HAP-1 (cell line): ENCODE data around the gene APOBEC3A.

ENCODE experiments used
- DNase-seq, 2 experiments: peaks; one replicate each; pipeline ENCODE4 v3.0.0-alpha.2; 2016 to 2020; ENCODE audit warnings: low spot score in 2 of 2
- H3K27me3 ChIP-seq: fragments of 250-450 bp; sonication (Bioruptor Pico); 2 replicates; pipeline ENCODE4 v1.5.1; 2020; ENCODE audit warnings: low read depth, mild to moderate bottlenecking, moderate library complexity
- H3K36me3 ChIP-seq: fragments of 250-450 bp; sonication (Bioruptor Pico); replicated peaks from 2 replicates; pipeline ENCODE4 v1.5.1; 2020; ENCODE audit warnings: mild to moderate bottlenecking
- H3K4me1 ChIP-seq: fragments of 250-450 bp; sonication (Bioruptor Pico); 2 replicates; pipeline ENCODE4 v1.5.1; 2020; ENCODE audit warnings: mild to moderate bottlenecking
- H3K4me3 ChIP-seq: fragments of 250-450 bp; sonication (Bioruptor Pico); 2 replicates; pipeline ENCODE4 v1.5.1; 2020; ENCODE audit warnings: mild to moderate bottlenecking, moderate library complexity
- H3K9me3 ChIP-seq: fragments of 250-450 bp; sonication (Bioruptor Pico); 2 replicates; pipeline ENCODE4 v1.5.1; 2020; ENCODE audit warnings: mild to moderate bottlenecking, moderate library complexity
- in situ Hi-C: fragments of 300-500 bp; cut with MboI; formaldehyde crosslinking; loops from 3 replicates; pipeline ENCODE4 v1.14.3; 2020; ENCODE audit warnings: low sequenced_read_pairs, inconsistent platforms, mixed read lengths

The APOBEC3A gene

DNA sequence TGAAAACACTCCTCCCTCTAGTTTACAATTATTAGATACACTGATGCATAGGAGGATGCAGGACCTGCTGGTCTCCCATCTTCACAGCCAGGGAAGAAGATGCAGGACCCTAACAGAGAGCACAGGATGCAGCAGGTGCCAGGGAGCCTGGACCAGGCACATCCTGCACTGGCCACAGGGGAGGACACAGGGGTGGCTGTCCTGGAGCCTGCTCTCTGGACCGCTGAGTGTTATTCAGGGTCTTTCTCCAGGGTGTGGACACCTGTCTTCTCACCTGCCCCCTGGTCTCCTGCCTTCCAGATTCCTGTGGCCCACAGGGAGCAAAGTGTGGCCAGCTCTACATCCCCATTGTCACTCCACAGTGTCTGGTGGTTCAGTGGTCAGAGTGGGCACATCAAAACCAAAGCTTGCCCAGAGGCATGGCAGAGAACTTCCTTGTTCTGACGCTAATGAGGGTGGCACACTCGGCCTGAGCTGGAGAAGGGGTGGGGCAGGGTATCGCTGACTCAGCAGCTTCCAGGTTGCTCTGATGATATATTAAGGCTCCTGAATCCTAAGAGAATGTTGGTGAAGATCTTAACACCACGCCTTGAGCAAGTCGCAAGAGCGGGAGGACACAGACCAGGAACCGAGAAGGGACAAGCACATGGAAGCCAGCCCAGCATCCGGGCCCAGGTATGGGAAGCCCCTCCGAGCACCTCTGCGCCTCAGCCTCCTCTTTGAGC lies at the start of gene APOBEC3A:
TSS of gene APOBEC3A (plus strand) at position 564 of the 725 bp plus-strand sequence. CDS start at position 647, 83 bp downstream.
- no peak for DNase-seq
- Histone ChIP-seq H3K4me3 (no peak within 1 kb of the TSS), H3K4me1 (no peaks in the 10 kb centered on the region), H3K27me3 (peaks cover 10% of the 10 kb centered on the region), H3K36me3 (no peaks in the 10 kb centered on the region), H3K9me3 (no peaks in the 10 kb centered on the region)
- in situ Hi-C loops = no loop called here

DNA sequence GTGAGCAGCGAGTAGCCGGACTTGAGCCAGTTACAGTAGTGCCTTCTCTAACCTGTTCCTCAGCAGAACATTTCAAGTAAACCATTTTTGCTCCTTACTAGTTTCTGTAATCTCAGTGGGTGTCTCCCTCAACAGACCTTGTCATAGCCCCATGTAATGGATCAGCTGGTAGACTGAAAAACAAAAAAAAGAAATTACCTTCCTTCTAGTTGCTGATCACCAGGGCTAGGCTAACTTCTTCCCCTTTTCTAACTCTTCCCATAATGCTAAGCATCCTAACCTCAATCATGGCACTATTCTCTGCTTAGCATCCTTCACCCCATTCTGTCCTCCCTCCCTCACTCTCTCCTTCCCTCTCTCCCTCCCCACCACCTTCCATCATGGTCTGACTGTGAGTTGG lies 49.6 kb upstream of the APOBEC3A start:
- DNase-seq = no peak
- in situ Hi-C loops = no loop called here
- Histone ChIP-seq H3K4me3 (no peak overlapping the region), H3K9me3 (0 out of 2 replicates have a peak, but pooled peaks cover 7% of the 10 kb centered on the region), H3K36me3 (no peaks in the 10 kb centered on the region), H3K27me3 (no peaks in the 10 kb centered on the region), H3K4me1 (peaks cover 2% of the 10 kb centered on the region; the same call in 1 of the 2 replicates)

DNA sequence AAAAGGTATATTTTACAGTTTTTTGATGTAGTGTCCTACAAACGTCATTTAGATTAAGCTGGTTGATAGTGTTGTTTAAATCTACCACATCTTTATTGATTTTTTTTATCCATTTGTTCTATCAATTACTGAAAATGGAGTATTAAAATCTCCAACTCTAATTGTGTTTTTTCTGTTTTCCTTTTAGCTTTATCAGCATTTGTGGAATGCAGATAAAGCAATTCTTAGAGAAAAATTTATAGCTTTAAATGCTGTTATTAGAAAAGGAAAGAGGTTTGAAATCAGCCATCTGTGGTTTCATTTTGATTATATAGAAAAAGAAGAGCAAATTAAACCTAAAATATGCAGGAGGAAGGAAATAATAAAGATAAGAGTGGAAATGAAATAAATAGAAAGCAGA lies 46.0 kb upstream of the APOBEC3A start:
- H3K36me3 ChIP-seq = no peaks in the 10 kb centered on the region
- DNase-seq = no peak
- peaks cover 2% of the 10 kb centered on the region; the same call in 1 of the 2 replicates for H3K4me1 ChIP-seq
- H3K27me3 ChIP-seq = no peaks in the 10 kb centered on the region
- H3K4me3 ChIP-seq = no peak overlapping the region
- no peaks in the 10 kb centered on the region for H3K9me3 ChIP-seq
- in situ Hi-C loops = no loop called here

DNA sequence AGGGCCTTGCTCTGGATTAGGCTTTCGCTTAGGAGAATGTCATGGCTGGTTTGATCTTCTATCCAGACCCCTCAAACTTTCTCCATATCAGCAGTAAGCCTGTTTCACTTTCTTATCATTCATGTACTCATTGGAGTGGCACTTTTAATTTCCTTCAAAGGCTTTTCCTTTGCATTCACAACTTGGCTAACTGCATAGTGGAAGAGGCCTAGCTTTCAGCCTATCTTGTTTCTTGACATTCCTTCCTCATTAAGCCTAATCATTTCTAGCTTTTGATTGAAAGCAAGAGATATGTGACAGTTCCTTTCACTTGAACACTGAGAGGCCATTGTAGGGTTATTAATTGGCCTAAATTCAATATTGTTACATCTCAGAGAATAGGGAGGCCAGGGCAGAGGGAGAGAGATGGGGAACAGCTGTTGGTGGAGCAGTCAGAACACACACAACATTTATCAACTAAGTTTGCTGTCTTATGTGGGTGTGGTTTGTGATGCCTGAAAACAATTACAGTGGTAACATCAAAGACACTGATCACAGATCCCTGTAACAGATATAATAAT lies 37.7 kb upstream of the APOBEC3A start:
- Histone ChIP-seq H3K27me3 (0 out of 2 replicates have a peak, but pooled peaks cover 3% of the 10 kb centered on the region), H3K4me1 (peaks cover 8% of the 10 kb centered on the region), H3K9me3 (no peaks in the 10 kb centered on the region), H3K36me3 (no peaks in the 10 kb centered on the region), H3K4me3 (no peak overlapping the region)
- no peak for DNase-seq
- in situ Hi-C loops = no loop called here

DNA sequence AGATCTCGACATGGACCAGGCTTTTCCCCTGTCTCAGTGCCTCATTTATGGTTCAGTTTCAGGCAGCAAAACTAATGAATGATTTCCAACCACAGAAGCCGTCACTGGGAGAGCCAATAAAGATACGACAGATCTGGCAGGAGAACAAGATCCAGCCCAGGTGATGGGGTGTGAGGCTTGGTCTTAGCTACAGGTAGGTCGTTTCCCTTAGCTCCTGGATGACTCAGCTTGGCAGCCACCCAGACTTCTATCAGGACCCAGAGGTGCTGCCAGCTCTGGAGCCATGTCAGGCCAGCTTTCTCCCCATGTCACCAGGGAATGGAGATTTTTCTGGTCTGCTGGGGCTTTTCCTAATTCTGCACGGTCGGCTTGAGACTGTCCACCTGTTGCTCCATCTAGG lies 36.3 kb upstream of the APOBEC3A start:
- DNase-seq = no peak
- in situ Hi-C loops = no loop called here
- peaks cover 13% of the 10 kb centered on the region for H3K4me1 ChIP-seq

DNA sequence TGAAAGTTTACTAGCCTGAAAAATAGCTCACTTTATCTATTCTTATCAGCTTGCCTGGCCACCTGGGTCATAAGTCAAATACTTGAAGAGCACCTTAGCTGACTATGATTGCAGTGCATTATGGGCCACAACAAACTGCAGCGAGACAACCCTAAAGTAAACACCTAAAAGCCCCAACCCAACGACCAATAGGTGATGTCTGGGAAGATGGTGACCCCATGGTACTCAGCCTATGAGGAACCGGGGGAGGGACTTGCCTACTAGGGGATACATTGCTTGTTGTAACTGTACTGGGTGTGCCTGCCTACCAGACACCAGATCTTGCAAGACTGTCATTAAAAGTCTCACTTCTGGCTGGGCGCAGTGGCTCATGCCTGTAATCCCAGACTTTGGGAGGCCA lies 35.6 kb upstream of the APOBEC3A start:
- no peak overlapping the region for H3K4me3 ChIP-seq
- no peaks in the 10 kb centered on the region for H3K9me3 ChIP-seq
- no peak for DNase-seq
- H3K27me3 ChIP-seq = 0 out of 2 replicates have a peak, but pooled peaks cover 3% of the 10 kb centered on the region
- H3K36me3 ChIP-seq = no peaks in the 10 kb centered on the region
- in situ Hi-C loops = no loop called here
- H3K4me1 ChIP-seq = peaks cover 13% of the 10 kb centered on the region

More for the DNA sequence above, 36.3 kb upstream of the APOBEC3A start:
- Histone ChIP-seq H3K4me3 (no peak overlapping the region), H3K9me3 (no peaks in the 10 kb centered on the region), H3K27me3 (0 out of 2 replicates have a peak, but pooled peaks cover 3% of the 10 kb centered on the region), H3K36me3 (no peaks in the 10 kb centered on the region)

DNA sequence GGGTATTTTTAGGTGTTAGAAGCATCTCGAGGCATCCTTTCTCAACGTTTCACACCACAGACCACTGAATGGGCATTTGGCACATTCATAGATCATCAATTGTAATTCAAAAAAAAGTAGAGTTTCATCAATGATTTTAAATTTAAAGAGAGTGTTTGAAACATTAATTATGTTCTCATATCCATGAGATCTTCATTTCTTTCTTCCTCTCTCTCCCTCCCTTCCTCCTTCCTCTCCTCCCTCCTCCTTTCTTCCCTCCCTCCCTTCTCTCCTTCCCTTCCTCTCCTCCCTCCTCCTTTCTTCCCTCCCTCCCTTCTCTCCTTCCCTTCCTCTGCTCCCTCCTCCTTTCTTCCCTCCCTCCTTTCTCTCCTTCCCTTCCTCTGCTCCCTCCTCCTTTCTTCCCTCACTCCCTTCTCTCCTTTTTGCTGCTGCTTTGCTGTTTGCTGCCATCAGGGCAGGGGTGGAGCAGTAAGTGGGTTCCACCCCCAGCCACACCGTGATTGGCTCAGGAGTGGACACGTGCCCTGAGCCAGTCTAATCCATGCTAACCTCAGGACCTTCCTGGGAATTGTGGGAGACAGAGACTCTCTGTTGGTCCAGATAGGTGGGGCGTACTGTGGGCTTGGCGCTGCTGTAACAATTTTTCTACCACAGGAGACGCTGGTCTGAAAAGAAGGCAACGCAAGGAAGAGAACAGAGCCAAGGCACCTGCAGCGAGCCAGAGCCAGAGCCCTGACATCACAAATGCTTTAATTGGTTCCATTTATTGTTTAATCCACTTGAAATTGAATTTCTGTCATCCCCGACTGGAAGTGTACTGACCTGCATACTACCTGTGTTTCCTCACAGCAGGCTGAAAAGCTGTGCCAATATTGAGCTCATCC lies 33.7 kb upstream of the APOBEC3A start:
- peak; percentile 91 for DNase-seq
- Histone ChIP-seq H3K9me3 (no peaks in the 10 kb centered on the region), H3K36me3 (no peaks in the 10 kb centered on the region), H3K4me3 (peak overlapping the region; percentile 4; the same call in 1 of the 2 replicates), H3K27me3 (no peaks in the 10 kb centered on the region), H3K4me1 (peaks cover 16% of the 10 kb centered on the region)
- in situ Hi-C loops = no loop called here

DNA sequence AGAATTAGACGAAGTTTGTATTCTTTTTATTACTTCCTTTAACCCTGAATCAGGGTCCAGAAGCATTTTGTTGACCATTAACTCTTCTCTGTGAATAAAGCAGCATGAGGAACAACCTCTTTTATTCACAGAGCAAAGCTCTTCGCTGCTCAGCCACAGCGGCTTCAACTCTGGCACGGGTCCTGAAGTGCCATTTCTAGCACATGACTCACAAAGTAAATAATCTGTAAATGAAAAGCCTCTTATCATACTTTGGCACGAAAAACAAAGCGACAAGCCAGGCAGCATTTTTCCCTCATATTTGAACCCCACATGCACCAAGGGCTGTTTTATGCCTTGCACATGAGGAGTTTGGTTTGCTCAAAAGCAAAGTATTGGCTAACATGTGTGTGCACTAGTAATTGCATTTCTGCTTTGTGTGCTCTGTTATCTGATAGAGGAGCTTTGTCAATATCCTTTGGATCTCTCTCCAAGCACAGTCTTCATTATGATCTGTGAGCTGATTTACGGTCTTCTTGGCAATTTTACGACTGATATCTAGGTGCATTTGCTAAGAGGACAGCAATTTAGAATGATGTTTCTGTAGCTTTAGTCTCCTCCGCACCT lies 33.0 kb upstream of the APOBEC3A start:
- Histone ChIP-seq H3K4me1 (peaks cover 16% of the 10 kb centered on the region), H3K36me3 (no peaks in the 10 kb centered on the region), H3K27me3 (no peaks in the 10 kb centered on the region), H3K9me3 (no peaks in the 10 kb centered on the region), H3K4me3 (peak overlapping the region; percentile 4; the same call in 1 of the 2 replicates)
- in situ Hi-C loops = no loop called here
- DNase-seq = peak; percentile 75 to 76

DNA sequence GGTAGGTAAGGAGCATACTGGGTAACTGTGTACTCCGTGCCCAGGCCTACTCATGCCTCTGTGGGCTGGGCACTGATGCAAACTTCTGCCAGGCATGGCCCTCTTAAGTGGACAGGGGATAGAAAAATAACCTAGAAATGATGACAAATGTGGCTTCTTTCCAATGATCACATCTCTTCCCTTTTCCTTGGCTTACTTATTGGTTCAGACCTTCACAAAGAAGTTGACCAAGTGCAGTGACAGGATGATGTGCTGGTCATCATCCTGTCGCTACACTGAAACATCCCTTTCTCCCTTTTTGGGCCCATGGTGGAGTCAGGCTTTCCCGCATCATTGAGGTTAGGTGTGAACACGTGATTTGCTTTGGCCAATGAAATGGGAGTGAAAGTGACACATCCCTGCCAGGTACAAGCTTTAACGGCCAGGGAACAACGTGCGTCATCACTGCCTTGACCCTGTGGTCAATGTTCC lies 31.8 kb upstream of the APOBEC3A start:
- DNase-seq = no peak
- Histone ChIP-seq H3K36me3 (no peaks in the 10 kb centered on the region), H3K4me1 (peaks cover 16% of the 10 kb centered on the region), H3K9me3 (no peaks in the 10 kb centered on the region), H3K27me3 (no peaks in the 10 kb centered on the region), H3K4me3 (no peak overlapping the region)
- in situ Hi-C loops = no loop called here

DNA sequence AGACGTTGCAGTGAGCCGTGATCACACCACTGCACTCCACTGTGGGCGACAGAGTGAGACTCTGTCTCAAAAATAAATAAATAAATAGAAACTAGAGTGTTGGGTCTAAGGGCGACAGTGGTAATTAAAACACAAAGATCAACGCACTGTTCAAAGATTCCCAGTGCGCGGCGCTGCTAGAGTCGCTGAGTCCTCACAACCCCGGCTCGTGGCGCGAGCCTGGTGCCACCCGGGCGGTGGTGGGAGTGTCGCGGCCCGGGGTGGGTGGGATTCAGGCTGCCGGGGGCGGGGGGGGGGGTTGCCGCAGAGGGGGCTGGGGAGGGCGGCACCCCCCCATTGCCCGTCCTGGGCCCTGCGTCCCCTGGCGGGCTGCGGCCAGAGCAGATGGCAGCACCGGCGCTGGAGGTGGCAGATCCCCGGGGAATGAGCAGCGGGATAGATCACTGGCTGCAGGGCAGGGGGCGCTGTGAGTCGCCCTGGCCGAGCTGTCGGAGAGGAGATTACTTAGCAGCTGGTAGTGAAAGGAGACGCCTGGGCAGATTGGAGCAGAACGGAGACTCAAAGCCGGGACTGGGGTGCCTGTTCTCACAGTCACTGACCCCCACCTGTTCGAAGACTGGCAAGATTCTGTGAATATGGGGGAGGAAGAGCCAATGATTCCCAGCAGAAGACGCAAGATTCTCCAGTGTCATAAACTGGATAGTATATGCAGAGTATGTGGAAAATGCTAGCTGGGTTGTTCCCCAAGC lies 30.2 kb upstream of the APOBEC3A start:
- no peaks in the 10 kb centered on the region for H3K27me3 ChIP-seq
- no peaks in the 10 kb centered on the region for H3K36me3 ChIP-seq
- in situ Hi-C loops = no loop called here
- peaks cover 16% of the 10 kb centered on the region for H3K4me1 ChIP-seq
- no peaks in the 10 kb centered on the region for H3K9me3 ChIP-seq
- peak overlapping the region; percentile 12 for H3K4me3 ChIP-seq
- DNase-seq = peak; percentile 85 to 90

DNA sequence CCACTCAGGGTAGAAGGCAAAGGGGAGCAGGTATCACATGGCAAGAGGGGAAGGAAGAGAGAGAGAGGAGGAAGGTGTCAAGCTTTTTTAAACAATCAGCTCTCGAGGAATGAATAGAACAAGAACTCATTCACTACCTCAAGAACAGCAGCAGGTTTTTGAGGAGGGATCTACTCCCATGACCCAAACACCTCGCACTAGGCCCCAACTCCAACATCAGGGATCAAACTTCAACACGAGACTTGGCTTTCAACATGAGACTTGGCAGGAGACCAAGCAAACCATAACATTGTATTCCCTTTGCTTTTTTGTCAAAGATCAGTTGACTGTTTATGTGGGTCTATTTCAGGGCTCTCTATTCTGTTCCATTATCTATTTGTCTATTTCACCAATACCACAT lies 26.9 kb upstream of the APOBEC3A start:
- in situ Hi-C loops = no loop called here
- Histone ChIP-seq H3K36me3 (no peaks in the 10 kb centered on the region), H3K9me3 (no peaks in the 10 kb centered on the region), H3K4me1 (peaks cover 3% of the 10 kb centered on the region; the same call in 1 of the 2 replicates), H3K27me3 (no peaks in the 10 kb centered on the region), H3K4me3 (no peak overlapping the region)
- DNase-seq = no peak

DNA sequence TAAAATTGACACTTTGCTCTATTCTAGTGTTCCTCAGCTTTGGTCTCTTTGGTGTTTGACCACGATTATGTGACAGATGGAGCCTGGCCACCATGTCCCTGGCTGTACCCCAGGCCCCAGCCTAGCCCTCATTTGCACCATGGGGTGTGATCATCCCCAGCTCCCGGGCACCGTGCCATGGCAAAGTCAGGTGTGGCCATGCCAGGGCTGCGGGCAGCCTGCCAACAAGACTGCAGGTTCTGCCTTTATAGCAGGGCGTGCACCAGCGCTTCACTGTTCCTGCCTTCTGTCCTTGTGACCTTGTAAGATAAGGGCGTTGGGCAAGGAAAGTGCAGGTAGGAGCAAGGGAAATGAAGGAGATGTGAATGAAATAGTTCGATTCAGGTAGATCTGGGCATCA lies 22.4 kb upstream of the APOBEC3A start:
- no peaks in the 10 kb centered on the region for H3K36me3 ChIP-seq
- peaks cover 6% of the 10 kb centered on the region for H3K27me3 ChIP-seq
- H3K9me3 ChIP-seq = no peaks in the 10 kb centered on the region
- in situ Hi-C loops = no loop called here
- no peak for DNase-seq
- H3K4me3 ChIP-seq = no peak overlapping the region
- H3K4me1 ChIP-seq = no peaks in the 10 kb centered on the region; the same call in 1 of the 2 replicates

DNA sequence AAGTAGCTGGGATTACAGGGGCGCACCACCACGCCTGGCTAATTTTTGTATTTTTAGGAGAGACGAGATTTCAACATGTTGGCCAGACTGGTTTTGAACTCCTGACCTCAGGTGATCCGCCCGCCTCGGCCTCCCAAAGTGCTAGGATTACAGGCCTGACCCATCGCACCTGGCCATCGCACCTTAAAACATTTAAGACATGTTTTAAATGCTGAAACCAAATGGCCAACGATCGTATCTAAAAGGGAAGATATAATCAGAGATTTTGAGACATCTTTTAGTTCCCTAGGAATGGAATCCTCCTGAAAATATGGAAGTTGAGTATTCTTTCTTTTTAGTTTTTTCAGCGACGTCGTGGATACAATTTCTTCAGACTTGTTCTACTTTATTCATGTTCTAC lies 21.8 kb upstream of the APOBEC3A start:
- Histone ChIP-seq H3K4me1 (no peaks in the 10 kb centered on the region; the same call in 1 of the 2 replicates), H3K9me3 (no peaks in the 10 kb centered on the region), H3K27me3 (peaks cover 6% of the 10 kb centered on the region), H3K36me3 (no peaks in the 10 kb centered on the region), H3K4me3 (no peak overlapping the region)
- DNase-seq = no peak
- in situ Hi-C loops = no loop called here
